Sigmoid colon (tissue), 4 donors: Measurements from ENCODE around the gene PSMG3.

ENCODE experiments used
- EP300 ChIP-seq, 4 donors: sonication (generic); formaldehyde crosslinking; IDR thresholded peaks; one replicate each; pipeline ENCODE4 v1.6.1; 2017; ENCODE audit warnings: antibody characterized with exemption in 4 of 4
- POLR2A ChIP-seq, 2 donors: fragments of 450-650 bp; IDR thresholded peaks; one replicate each; pipeline ENCODE4 v1.6.1; 2016; ENCODE audit warnings: antibody characterized with exemption in 2 of 2, mild to moderate bottlenecking in 2 of 2, moderate library complexity in 2 of 2
- TF ChIP-seq, protein P1 (sequence below), 4 experiments: fragments of 450-650 bp in 3 of 4; fragments of 200-600 bp in 1 of 4; IDR thresholded peaks; one replicate each; pipeline ENCODE4 v1.5.1; 2016 to 2019; ENCODE audit warnings: antibody characterized with exemption in 4 of 4, mild to moderate bottlenecking in 3 of 4, moderate library complexity in 2 of 4

DNA sequence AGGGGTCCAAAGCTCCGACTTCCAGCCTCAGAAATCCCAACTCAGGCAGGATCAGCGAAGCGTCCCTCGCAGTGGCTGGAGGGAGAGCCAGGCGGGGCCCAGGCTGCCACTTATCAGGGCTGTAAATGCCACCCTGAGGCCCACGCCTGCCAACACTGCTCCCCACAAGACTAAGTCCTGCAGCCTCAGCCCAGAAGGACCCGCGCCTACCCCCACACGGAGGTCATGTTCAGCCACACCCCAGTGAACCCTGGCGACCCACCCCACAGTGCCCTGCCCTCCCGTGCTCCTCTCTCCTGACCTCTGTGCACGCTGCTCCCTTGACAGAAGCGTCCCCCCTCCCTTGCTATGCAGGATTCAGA is 3.2 kb downstream of the PSMG3 start:
- TF ChIP-seq, protein P1, sequence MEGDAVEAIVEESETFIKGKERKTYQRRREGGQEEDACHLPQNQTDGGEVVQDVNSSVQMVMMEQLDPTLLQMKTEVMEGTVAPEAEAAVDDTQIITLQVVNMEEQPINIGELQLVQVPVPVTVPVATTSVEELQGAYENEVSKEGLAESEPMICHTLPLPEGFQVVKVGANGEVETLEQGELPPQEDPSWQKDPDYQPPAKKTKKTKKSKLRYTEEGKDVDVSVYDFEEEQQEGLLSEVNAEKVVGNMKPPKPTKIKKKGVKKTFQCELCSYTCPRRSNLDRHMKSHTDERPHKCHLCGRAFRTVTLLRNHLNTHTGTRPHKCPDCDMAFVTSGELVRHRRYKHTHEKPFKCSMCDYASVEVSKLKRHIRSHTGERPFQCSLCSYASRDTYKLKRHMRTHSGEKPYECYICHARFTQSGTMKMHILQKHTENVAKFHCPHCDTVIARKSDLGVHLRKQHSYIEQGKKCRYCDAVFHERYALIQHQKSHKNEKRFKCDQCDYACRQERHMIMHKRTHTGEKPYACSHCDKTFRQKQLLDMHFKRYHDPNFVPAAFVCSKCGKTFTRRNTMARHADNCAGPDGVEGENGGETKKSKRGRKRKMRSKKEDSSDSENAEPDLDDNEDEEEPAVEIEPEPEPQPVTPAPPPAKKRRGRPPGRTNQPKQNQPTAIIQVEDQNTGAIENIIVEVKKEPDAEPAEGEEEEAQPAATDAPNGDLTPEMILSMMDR (IDR thresholded peaks at IDR 0.05) = no peak
- TF ChIP-seq POLR2A (IDR thresholded peaks at IDR 0.05) (no peak), EP300 (IDR thresholded peaks at IDR 0.05) (no peak)
